Sigmoid colon (tissue), 4 donors: ENCODE measurements around the gene SV2B.

ENCODE experiments used
- CTCF ChIP-seq, 4 experiments: fragments of 450-650 bp in 3 of 4; fragments of 200-600 bp in 1 of 4; IDR thresholded peaks; one replicate each; pipeline ENCODE4 v1.5.1; 2016 to 2019; ENCODE audit warnings: antibody characterized with exemption in 4 of 4, mild to moderate bottlenecking in 3 of 4, moderate library complexity in 2 of 4
- POLR2A ChIP-seq, 2 donors: fragments of 450-650 bp; IDR thresholded peaks; one replicate each; pipeline ENCODE4 v1.6.1; 2016; ENCODE audit warnings: antibody characterized with exemption in 2 of 2, mild to moderate bottlenecking in 2 of 2, moderate library complexity in 2 of 2
- POLR2AphosphoS5 ChIP-seq, 4 donors: sonication (generic); formaldehyde crosslinking; IDR thresholded peaks; one replicate each; pipeline ENCODE4 v1.6.1; 2017; ENCODE audit warnings: antibody characterized with exemption in 4 of 4

DNA sequence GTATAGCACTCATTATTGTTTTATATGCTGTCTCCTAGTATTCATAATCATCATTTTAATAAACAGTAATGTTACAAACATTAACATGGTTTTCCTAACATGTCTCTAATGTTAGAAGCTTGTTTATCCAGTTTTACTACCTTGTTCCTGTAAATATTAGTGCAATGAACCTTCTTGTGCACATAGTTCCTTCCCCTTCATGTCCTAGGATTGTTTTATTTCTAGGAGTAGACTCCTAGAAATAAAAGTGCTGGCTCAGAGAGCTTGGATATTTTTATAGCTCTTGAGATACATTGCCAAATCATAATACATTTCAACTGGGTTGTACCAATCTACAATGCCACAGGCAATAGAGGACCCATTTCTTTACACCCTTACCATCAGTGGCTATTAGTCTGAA is 161.3 kb downstream of the SV2B start:
- no peak for TF ChIP-seq CTCF (IDR thresholded peaks at IDR 0.05)
- no peak for TF ChIP-seq POLR2A (IDR thresholded peaks at IDR 0.05)
- TF ChIP-seq POLR2AphosphoS5 (IDR thresholded peaks at IDR 0.05): no peak
